AG10803 (cell line): ENCODE measurements around the gene RAD51B.
A peak's percentile ranks its signal among the peaks of the same experiment; 100 is the strongest.

Experiments
- DNase-seq: peaks from one replicate; pipeline ENCODE4 v3.0.0; 2010; ENCODE audit warnings: low read depth
- H3K4me3 ChIP-seq: 2 replicates; pipeline ENCODE4 v1.5.1; 2011; ENCODE audit warnings: mild to moderate bottlenecking, low read length, control low read depth
- CTCF ChIP-seq: conservative IDR thresholded peaks from 2 replicates; pipeline ENCODE4 v1.5.1; 2011; ENCODE audit warnings: mild to moderate bottlenecking, low read length, control low read depth, inconsistent platforms

RAD51B gene

GRCh38 chr14:68473794-68474193 is 654.2 kb downstream of the RAD51B start:
- no peak for TF ChIP-seq CTCF
- DNase-seq = no peak
- H3K4me3 ChIP-seq = no peak overlapping the region

GRCh38 chr14:68474741-68475140 is 655.2 kb downstream of the RAD51B start:
- no peak for DNase-seq
- no peak for TF ChIP-seq CTCF
- H3K4me3 ChIP-seq = no peak overlapping the region

- no peak for TF ChIP-seq CTCF
- H3K4me3 ChIP-seq = no peak overlapping the region
- DNase-seq = no peak
Observed at GRCh38 chr14:68475802-68476201, 656.2 kb downstream of the RAD51B start.

GRCh38 chr14:68476212-68477109 is 656.9 kb downstream of the RAD51B start:
- TF ChIP-seq CTCF = no peak
- DNase-seq = peak; percentile 99
- no peak overlapping the region for H3K4me3 ChIP-seq

- H3K4me3 ChIP-seq = no peak overlapping the region
- DNase-seq = no peak
- no peak for TF ChIP-seq CTCF
Observed at GRCh38 chr14:68477110-68477455, 657.5 kb downstream of the RAD51B start.

GRCh38 chr14:68477461-68478085 is 658.0 kb downstream of the RAD51B start:
- no peak overlapping the region for H3K4me3 ChIP-seq
- TF ChIP-seq CTCF = no peak
- no peak for DNase-seq

GRCh38 chr14:68479247-68479646 is 659.7 kb downstream of the RAD51B start:
- DNase-seq = peak; percentile 21
- TF ChIP-seq CTCF = no peak
- no peak overlapping the region for H3K4me3 ChIP-seq
